Measurements from ENCODE around the gene CD96.
"Not testable (repeated sequence)": the region's sequence is repeated elsewhere in the genome, so short reads cannot be mapped to it uniquely, and the experiment has no call there.

The CD96 gene

DNA sequence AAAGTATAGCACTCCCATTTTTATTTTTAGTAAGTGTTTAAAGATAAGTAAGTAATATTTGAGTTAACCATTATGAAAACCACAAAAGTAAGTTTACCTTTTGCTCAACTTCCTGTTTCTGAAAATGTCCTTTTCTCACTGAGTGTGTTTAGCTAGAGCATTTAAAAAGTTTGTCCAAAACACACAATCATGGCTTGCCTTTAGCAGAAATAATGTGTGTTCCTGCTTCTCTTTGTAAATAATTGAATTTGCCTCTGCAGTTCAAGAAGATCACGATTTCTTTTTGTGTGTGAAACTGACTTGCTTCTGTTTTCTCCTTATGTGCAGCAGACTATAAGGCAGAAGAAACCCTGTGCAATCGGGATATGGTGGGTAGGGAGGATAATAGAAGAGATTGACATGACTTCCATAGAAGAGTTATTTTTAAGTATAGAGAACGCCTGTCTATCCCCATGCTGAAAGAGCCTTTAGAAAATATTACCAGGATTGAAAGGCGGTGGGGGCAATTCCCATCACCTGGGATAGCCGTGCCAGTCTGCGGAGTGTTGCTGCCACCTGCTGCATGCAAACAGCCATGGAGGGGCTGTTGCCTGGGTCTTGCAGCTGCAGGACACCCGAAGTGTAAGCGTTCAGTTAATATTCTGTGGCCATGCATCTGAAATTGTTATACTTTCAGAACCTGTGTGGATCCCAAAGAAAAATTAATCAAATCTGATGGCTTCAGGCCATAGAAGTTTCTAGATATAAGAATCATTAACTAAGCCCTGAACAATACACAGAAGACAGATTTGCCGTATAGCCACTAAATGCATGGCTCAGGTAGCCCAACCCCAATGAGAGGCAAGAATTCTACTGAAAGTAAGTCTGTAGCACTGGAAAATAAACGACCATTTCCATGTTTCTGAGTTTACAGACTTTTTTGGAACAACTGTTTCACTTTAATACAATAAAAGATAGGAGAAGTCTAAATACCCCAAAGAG is 2.4 kb upstream of the CD96 start:
- peak overlapping the region; percentile 89 for H3K27ac Mint-ChIP-seq
- H3K27me3 Mint-ChIP-seq (ENCODE audit: low read depth) = no peaks in the 10 kb centered on the region
- peaks cover 16% of the 10 kb centered on the region for H3K36me3 Mint-ChIP-seq (ENCODE audit: low read depth)
- no peaks in the 10 kb centered on the region for H3K9me3 Mint-ChIP-seq
- peak; percentile 51 for DNase-seq (ENCODE audit: low spot score)
- peaks cover 63% of the 10 kb centered on the region for H3K4me1 Mint-ChIP-seq (ENCODE audit: low read depth)
- H3K4me3 Mint-ChIP-seq = peak overlapping the region; percentile 86

- no peak overlapping the region for H3K4me3 Mint-ChIP-seq
- no peak for DNase-seq (ENCODE audit: low spot score)
- H3K4me1 Mint-ChIP-seq (ENCODE audit: low read depth) = peaks cover 78% of the 10 kb centered on the region
- H3K27ac Mint-ChIP-seq = no peak overlapping the region
- no peaks in the 10 kb centered on the region for H3K9me3 Mint-ChIP-seq
- H3K27me3 Mint-ChIP-seq (ENCODE audit: low read depth) = no peaks in the 10 kb centered on the region
- H3K36me3 Mint-ChIP-seq (ENCODE audit: low read depth) = peaks cover 34% of the 10 kb centered on the region
These were observed 606 bp upstream of the CD96 start for GRCh38 chr3:111541391-111541790.

GRCh38 chr3:111542611-111543300 is 759 bp downstream of the CD96 start:
- no peak overlapping the region for H3K4me3 Mint-ChIP-seq
- no peak for DNase-seq (ENCODE audit: low spot score)
- H3K36me3 Mint-ChIP-seq (ENCODE audit: low read depth) = peaks cover 43% of the 10 kb centered on the region
- H3K27me3 Mint-ChIP-seq (ENCODE audit: low read depth) = no peaks in the 10 kb centered on the region
- no peak overlapping the region for H3K27ac Mint-ChIP-seq
- peaks cover 80% of the 10 kb centered on the region for H3K4me1 Mint-ChIP-seq (ENCODE audit: low read depth)
- no peaks in the 10 kb centered on the region for H3K9me3 Mint-ChIP-seq

DNA sequence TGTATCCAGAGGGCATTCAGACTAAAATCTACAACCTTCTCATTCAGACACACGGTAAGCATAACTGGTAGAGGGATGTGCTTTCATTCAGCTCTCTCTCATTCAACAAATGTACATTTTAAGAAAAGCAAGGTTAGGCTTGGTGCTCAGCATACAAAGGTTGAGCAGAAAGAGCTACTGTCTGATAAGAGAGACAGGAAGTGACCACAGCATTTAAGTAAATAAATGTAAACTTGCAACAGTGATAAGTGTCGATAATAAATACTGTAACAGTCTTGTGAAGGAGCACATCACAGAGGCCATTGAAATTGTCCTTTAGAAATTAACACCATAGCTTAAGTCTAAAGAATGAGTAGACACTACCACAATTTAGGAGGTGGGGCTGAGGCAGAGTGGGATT is 3.4 kb downstream of the CD96 start:
- no peaks in the 10 kb centered on the region for H3K9me3 Mint-ChIP-seq
- DNase-seq (ENCODE audit: low spot score) = no peak
- H3K4me3 Mint-ChIP-seq = no peak overlapping the region
- H3K4me1 Mint-ChIP-seq (ENCODE audit: low read depth) = peaks cover 56% of the 10 kb centered on the region
- H3K27me3 Mint-ChIP-seq (ENCODE audit: low read depth) = no peaks in the 10 kb centered on the region
- peaks cover 43% of the 10 kb centered on the region for H3K36me3 Mint-ChIP-seq (ENCODE audit: low read depth)
- H3K27ac Mint-ChIP-seq = no peak overlapping the region

DNA sequence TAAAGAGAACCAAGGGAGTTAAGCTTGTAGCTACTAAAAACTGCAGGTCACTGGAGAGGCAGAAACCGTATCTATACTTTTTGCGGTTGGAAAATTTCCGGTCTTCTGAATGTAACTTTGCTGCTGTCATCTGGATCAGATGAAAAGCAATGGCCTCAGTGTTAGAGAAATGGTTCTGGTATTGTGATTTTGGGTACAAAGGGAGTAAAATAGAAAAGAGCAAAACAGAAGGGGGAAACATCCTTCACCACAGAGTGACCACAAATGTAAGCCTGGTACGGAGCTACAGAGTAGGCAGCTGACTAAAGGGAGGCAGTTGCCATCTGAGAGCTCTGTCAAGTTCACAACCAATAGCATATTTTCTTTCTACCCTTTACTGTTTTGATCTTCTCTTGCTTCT is 5.6 kb downstream of the CD96 start:
- Mint-ChIP-seq H3K4me3 (no peak overlapping the region), H3K27me3 (ENCODE audit: low read depth) (no peaks in the 10 kb centered on the region), H3K36me3 (ENCODE audit: low read depth) (peaks cover 36% of the 10 kb centered on the region), H3K27ac (no peak overlapping the region), H3K4me1 (ENCODE audit: low read depth) (peaks cover 39% of the 10 kb centered on the region), H3K9me3 (no peaks in the 10 kb centered on the region)
- DNase-seq (ENCODE audit: low spot score) = peak; percentile 63

- no peak for DNase-seq (ENCODE audit: low spot score)
- no peaks in the 10 kb centered on the region for H3K9me3 Mint-ChIP-seq
These were observed 6.1 kb downstream of the CD96 start for GRCh38 chr3:111548092-111548491.

DNA sequence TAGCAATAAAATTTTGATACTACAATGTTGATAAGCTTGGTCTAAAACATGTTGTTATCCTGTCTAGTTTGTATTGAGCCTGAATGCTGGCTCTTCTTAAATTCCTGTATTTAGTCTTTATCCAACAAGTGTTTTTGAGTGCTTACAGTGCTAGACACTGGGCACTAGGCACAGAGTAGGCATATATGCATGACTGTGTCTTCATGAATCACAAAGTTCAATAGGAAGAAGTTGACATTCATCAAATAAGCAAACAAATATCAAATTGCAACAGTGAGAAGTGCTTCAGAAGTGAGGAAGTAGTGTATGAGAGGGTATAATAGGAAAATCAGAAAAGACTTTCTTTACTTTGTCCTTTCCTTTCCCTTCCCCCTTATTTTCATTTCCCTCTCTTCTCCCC is 6.8 kb downstream of the CD96 start:
- Mint-ChIP-seq H3K9me3 (no peaks in the 10 kb centered on the region), H3K27ac (no peak overlapping the region), H3K4me3 (no peak overlapping the region), H3K36me3 (ENCODE audit: low read depth) (peaks cover 35% of the 10 kb centered on the region), H3K27me3 (ENCODE audit: low read depth) (no peaks in the 10 kb centered on the region), H3K4me1 (ENCODE audit: low read depth) (peaks cover 37% of the 10 kb centered on the region)
- no peak for DNase-seq (ENCODE audit: low spot score)

More at GRCh38 chr3:111548092-111548491, 6.1 kb downstream of the CD96 start:
- H3K27ac Mint-ChIP-seq = no peak overlapping the region
- no peaks in the 10 kb centered on the region for H3K27me3 Mint-ChIP-seq (ENCODE audit: low read depth)
- H3K36me3 Mint-ChIP-seq (ENCODE audit: low read depth) = peaks cover 38% of the 10 kb centered on the region
- H3K4me1 Mint-ChIP-seq (ENCODE audit: low read depth) = peaks cover 39% of the 10 kb centered on the region
- H3K4me3 Mint-ChIP-seq = no peak overlapping the region

- H3K4me3 Mint-ChIP-seq; H3K9me3 Mint-ChIP-seq; DNase-seq (ENCODE audit: low spot score); H3K27ac Mint-ChIP-seq; H3K27me3 Mint-ChIP-seq (ENCODE audit: low read depth): not testable (repeated sequence)
- Mint-ChIP-seq H3K4me1 (ENCODE audit: low read depth) (peaks cover 30% of the 10 kb centered on the region), H3K36me3 (ENCODE audit: low read depth) (peaks cover 29% of the 10 kb centered on the region)
These were observed 19.9 kb downstream of the CD96 start for GRCh38 chr3:111561902-111562301.

GRCh38 chr3:111566844-111567243 is 24.8 kb downstream of the CD96 start:
- Mint-ChIP-seq H3K4me3 (no peak overlapping the region), H3K4me1 (ENCODE audit: low read depth) (peaks cover 58% of the 10 kb centered on the region), H3K9me3 (no peaks in the 10 kb centered on the region), H3K36me3 (ENCODE audit: low read depth) (peaks cover 61% of the 10 kb centered on the region), H3K27ac (no peak overlapping the region), H3K27me3 (ENCODE audit: low read depth) (no peaks in the 10 kb centered on the region)
- no peak for DNase-seq (ENCODE audit: low spot score)

DNA sequence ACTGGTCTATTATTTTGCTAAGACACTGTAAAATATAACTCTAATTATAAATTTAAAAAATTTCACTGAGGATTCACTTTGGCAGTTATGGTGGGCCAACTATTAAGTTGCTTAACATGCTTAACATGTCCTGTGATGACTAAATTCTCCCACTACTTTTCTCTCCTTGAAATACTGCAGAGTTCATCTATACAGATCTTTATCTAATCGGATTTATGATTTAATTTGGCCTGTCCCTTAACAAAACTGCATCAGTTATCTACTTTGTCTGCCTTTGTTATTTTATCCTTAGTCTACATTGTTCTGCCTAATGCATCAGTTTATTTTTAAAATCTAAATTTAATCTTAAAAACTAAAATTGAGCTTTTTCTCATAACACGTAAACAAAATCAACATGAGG is 26.4 kb downstream of the CD96 start:
- peaks cover 54% of the 10 kb centered on the region for H3K4me1 Mint-ChIP-seq (ENCODE audit: low read depth)
- peaks cover 61% of the 10 kb centered on the region for H3K36me3 Mint-ChIP-seq (ENCODE audit: low read depth)
- H3K9me3 Mint-ChIP-seq = no peaks in the 10 kb centered on the region

GRCh38 chr3:111568911-111569310 is 26.9 kb downstream of the CD96 start:
- peaks cover 65% of the 10 kb centered on the region for H3K36me3 Mint-ChIP-seq (ENCODE audit: low read depth)
- H3K4me3 Mint-ChIP-seq = no peak overlapping the region
- no peak for DNase-seq (ENCODE audit: low spot score)
- no peak overlapping the region for H3K27ac Mint-ChIP-seq
- no peaks in the 10 kb centered on the region for H3K27me3 Mint-ChIP-seq (ENCODE audit: low read depth)
- H3K4me1 Mint-ChIP-seq (ENCODE audit: low read depth) = peaks cover 54% of the 10 kb centered on the region
- no peaks in the 10 kb centered on the region for H3K9me3 Mint-ChIP-seq

More for the DNA sequence above, 26.4 kb downstream of the CD96 start:
- H3K27me3 Mint-ChIP-seq (ENCODE audit: low read depth) = no peaks in the 10 kb centered on the region
- no peak for DNase-seq (ENCODE audit: low spot score)
- H3K4me3 Mint-ChIP-seq = no peak overlapping the region
- no peak overlapping the region for H3K27ac Mint-ChIP-seq

DNA sequence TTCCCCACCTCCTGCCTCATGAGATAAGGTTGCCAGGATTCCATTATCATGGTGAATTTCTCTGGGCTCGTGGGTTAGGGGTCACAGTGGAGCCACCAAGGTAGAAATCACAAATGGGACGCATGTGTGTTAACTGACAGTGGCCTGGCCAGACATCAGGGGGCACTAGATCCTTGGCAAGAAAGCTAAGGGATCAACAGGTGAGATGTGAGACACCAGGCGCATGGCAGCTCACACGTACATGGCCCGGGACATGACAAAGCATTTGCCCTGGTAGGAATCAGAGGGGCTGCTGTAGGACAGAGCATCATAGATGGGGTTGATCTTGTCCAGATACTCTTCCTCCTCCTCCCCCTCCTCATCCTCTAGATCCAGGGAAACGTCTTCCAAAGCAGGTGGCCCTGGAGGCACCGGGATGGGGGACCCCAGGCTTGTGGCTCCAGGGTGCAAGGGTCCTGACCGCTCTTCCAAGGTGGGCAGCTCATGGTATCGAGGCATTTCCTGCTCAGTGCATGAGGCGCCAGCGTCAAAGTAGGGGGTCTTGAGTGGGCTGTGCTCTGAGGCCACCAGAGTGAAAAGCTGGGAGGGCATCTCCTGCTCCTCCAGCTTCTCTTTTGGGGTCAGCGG is 28.5 kb downstream of the CD96 start:
- Mint-ChIP-seq H3K9me3 (no peaks in the 10 kb centered on the region), H3K36me3 (ENCODE audit: low read depth) (peaks cover 63% of the 10 kb centered on the region), H3K4me3 (no peak overlapping the region), H3K27me3 (ENCODE audit: low read depth) (no peaks in the 10 kb centered on the region), H3K4me1 (ENCODE audit: low read depth) (peaks cover 45% of the 10 kb centered on the region), H3K27ac (no peak overlapping the region)
- no peak for DNase-seq (ENCODE audit: low spot score)

DNA sequence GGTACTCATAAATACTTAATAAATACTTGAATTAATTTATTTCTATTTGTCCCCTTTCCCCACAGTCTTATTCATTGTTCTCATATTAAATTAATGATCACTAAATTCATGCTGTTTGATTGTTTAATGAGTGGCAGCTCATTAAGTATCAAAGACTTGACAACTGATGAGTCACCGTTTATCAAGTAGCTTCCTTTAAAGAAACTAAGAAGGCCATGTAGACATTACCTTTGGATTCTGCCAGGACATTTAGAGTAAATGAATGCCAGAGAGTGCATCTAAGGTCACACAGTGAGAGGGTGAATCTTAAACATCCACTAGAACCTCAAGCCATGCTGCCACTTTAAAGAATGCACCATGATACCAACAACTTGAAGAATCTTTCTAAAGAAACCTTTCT is 29.3 kb downstream of the CD96 start:
- no peaks in the 10 kb centered on the region for H3K9me3 Mint-ChIP-seq

DNA sequence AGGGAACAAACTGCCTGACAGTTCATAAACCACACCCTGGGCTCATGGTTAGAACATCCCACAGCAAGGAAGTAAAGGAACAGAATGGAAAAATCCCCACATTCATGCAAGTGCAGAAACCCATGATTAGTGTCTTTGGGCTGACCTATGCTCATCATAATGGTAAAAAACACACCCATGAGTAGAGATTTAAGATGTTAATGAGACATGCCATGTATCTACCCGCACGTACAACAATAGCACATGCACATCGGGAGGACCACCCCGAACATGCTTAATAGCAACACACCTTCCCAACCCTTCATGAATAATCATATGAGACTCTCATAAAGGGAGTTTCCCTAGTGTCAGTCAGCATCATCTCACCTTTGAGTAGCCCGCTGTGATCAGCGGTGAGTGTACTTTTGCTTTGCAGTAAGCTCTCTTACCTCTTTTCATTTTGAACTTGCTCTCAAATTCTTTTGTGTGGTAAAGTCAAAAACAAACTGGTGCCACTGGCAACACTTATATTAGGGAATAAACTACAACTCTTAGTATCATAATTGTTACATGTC is 30.0 kb downstream of the CD96 start:
- H3K4me3 Mint-ChIP-seq = no peak overlapping the region
- DNase-seq (ENCODE audit: low spot score) = no peak
- H3K27ac Mint-ChIP-seq = peak overlapping the region; percentile 33

More for the DNA sequence above, 29.3 kb downstream of the CD96 start:
- peaks cover 63% of the 10 kb centered on the region for H3K36me3 Mint-ChIP-seq (ENCODE audit: low read depth)
- no peak for DNase-seq (ENCODE audit: low spot score)
- no peaks in the 10 kb centered on the region for H3K27me3 Mint-ChIP-seq (ENCODE audit: low read depth)
- no peak overlapping the region for H3K27ac Mint-ChIP-seq
- peaks cover 44% of the 10 kb centered on the region for H3K4me1 Mint-ChIP-seq (ENCODE audit: low read depth)
- H3K4me3 Mint-ChIP-seq = no peak overlapping the region

More for the DNA sequence above, 30.0 kb downstream of the CD96 start:
- H3K4me1 Mint-ChIP-seq (ENCODE audit: low read depth) = peaks cover 45% of the 10 kb centered on the region
- peaks cover 63% of the 10 kb centered on the region for H3K36me3 Mint-ChIP-seq (ENCODE audit: low read depth)
- H3K27me3 Mint-ChIP-seq (ENCODE audit: low read depth) = no peaks in the 10 kb centered on the region
- no peaks in the 10 kb centered on the region for H3K9me3 Mint-ChIP-seq

Measured in T-helper 2 cell treated with Interferon-gamma antibody and Interleukin-4, amounts not matched to agents 5 μg/mL and 100 μg/mL, for 36 hours (primary cell).